Ascending aorta (tissue), 2 donors: ENCODE data around the gene CDC26. TPM values are rescaled to one million over a fixed set of nuclear protein-coding genes. Genes with fewer than 3 reads are reported as not detected.

Experiments
- DNase-seq, 2 donors: peaks; one replicate each; pipeline ENCODE4 v3.0.0-alpha.2; 2019; ENCODE audit warnings: low spot score in 2 of 2
- H3K27ac ChIP-seq, 2 donors: fragments of 200-600 bp; sonication (generic); one replicate each; pipeline ENCODE4 v1.5.1; 2016 to 2017; ENCODE audit warnings: mild to moderate bottlenecking in 1 of 2
- H3K27me3 ChIP-seq: fragments of 200-600 bp; sonication (generic); one replicate; pipeline ENCODE4 v1.5.1; 2017
- H3K36me3 ChIP-seq, 2 donors: fragments of 200-600 bp; sonication (generic); one replicate each; pipeline ENCODE4 v1.5.1; 2016
- H3K4me1 ChIP-seq, 2 donors: fragments of 200-600 bp; sonication (generic); one replicate each; pipeline ENCODE4 v1.5.1; 2016 to 2017; ENCODE audit warnings: mild to moderate bottlenecking in 1 of 2
- H3K4me3 ChIP-seq, 2 donors: fragments of 200-600 bp; sonication (generic); one replicate each; pipeline ENCODE4 v1.5.1; 2016 to 2017; ENCODE audit warnings: mild to moderate bottlenecking in 1 of 2
- H3K9me3 ChIP-seq, 2 donors: fragments of 200-600 bp; sonication (generic); one replicate each; pipeline ENCODE4 v1.5.1; 2016
- CTCF ChIP-seq, 3 experiments: fragments of 200-600 bp in 2 of 3; fragments of 450-650 bp in 1 of 3; sonication (generic) in 2 of 3; IDR thresholded peaks; one replicate each; pipeline ENCODE4 v1.5.1; 2016 to 2019; ENCODE audit warnings: antibody characterized with exemption in 3 of 3, mild to moderate bottlenecking in 1 of 3, moderate library complexity in 1 of 3
- intact Hi-C: fragments of 100-400 bp; cut with DNase I; formaldehyde crosslinking; loops from one replicate; pipeline ENCODE4 v1.15.1; 2023
- total RNA-seq: library from RNA; depleted of rRNA; stranded (reverse); fragments of >200 nt; gene quantifications from one replicate; pipeline ENCODE4 v1.1.0, GENCODE V29; 2016

The CDC26 gene
- total RNA-seq, 1 donor from 2014 or later: 1.2 TPM

DNA sequence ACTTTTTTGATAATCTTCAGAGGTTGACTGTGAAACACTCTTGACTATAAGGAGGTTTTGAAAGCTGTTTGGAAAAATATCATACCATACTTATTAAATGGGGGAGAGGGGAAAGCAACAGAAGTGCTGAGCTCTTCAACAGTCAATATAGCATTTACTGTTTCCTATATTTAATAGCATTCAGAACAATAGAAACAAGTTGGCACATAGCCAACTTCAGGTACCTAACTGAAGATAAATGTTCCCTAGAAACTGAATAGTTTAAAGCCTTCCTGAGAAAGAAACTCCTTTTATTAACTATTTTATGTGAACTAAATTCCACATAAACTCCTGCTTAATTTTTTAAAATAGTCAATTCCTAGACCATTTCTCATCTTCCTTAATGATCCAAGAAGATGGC, 27.7 kb downstream of the CDC26 start:
- DNase-seq: no peak
- intact Hi-C loops: no loop called here
- no peak overlapping the region for H3K27ac ChIP-seq
- no peaks in the 10 kb centered on the region for H3K4me1 ChIP-seq
- no peak overlapping the region for H3K4me3 ChIP-seq
- no peaks in the 10 kb centered on the region for H3K9me3 ChIP-seq
- TF ChIP-seq CTCF (IDR thresholded peaks at IDR 0.05): no peak
- no peaks in the 10 kb centered on the region for H3K27me3 ChIP-seq
- no peaks in the 10 kb centered on the region for H3K36me3 ChIP-seq

DNA sequence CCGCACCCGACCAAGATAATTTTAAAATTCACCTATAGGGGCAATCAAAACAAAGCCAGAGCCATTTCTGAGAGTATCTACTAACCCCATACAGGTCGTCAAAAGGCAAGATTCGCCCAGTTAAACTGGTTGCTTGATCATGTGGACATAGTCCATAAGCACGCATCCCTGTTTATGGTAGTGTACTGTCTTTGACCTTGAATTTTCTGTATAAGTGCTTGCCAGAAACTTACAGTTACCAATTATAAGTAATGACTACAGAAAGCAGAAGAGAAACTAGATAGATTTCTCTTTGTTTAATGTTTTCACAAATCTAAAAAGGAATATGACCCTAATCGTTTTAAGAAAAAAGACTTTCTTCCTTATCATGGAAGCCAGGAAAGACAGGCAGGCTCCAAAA, 28.4 kb downstream of the CDC26 start:
- H3K36me3 ChIP-seq: no peaks in the 10 kb centered on the region
- H3K4me3 ChIP-seq: no peak overlapping the region
- no peaks in the 10 kb centered on the region for H3K27me3 ChIP-seq
- H3K4me1 ChIP-seq: no peaks in the 10 kb centered on the region
- intact Hi-C loops: no loop called here
- no peaks in the 10 kb centered on the region for H3K9me3 ChIP-seq
- no peak overlapping the region for H3K27ac ChIP-seq
- no peak for DNase-seq
- TF ChIP-seq CTCF (IDR thresholded peaks at IDR 0.05): no peak

DNA sequence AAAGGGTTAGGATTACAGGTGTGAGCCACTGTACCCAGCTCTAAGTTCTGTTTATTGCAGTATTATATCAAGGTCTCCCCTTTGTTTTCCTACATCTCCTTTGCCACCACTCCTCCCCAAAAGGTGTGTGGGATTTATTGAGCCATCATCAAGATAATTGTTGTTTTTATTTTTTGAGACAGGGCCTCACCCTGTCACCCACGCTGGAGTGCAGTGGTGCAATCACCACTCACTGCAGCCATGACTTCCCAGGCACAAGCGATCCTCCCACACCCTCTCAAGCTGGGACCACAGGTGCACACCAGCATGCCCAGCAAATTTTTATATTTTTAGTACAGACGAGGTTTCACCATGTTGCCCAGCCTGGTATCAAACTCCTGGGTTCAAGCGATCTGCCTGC, 29.5 kb downstream of the CDC26 start:
- intact Hi-C loops: no loop called here

DNA sequence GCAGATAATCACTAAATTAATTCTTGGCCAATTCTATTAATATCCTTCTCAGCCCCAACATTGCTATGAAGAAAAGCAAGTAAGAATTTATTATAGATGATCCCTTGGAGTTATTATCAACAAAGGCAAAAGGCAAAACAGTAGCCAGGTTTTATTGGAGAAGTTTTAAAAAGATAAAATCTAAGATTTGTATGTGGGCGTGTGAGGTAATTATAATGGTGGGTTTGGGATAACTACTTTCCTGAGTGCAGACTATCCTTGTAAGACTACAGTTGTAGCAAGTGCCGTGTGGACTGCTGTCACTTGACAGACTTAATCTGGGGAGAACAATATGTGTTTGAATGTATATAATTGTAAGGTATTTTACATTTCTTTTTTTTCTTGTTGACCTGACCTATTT, 30.8 kb downstream of the CDC26 start:
- no peak for TF ChIP-seq CTCF (IDR thresholded peaks at IDR 0.05)
- Histone ChIP-seq H3K27ac (no peak overlapping the region), H3K36me3 (no peaks in the 10 kb centered on the region), H3K9me3 (no peaks in the 10 kb centered on the region), H3K4me3 (no peak overlapping the region), H3K4me1 (no peaks in the 10 kb centered on the region), H3K27me3 (no peaks in the 10 kb centered on the region)
- intact Hi-C loops: no loop called here
- no peak for DNase-seq

More for the DNA sequence above, 29.5 kb downstream of the CDC26 start:
- Histone ChIP-seq H3K4me3 (no peak overlapping the region), H3K27ac (no peak overlapping the region), H3K27me3 (no peaks in the 10 kb centered on the region), H3K36me3 (no peaks in the 10 kb centered on the region), H3K9me3 (no peaks in the 10 kb centered on the region), H3K4me1 (no peaks in the 10 kb centered on the region)
- TF ChIP-seq CTCF (IDR thresholded peaks at IDR 0.05): no peak
- DNase-seq: no peak

DNA sequence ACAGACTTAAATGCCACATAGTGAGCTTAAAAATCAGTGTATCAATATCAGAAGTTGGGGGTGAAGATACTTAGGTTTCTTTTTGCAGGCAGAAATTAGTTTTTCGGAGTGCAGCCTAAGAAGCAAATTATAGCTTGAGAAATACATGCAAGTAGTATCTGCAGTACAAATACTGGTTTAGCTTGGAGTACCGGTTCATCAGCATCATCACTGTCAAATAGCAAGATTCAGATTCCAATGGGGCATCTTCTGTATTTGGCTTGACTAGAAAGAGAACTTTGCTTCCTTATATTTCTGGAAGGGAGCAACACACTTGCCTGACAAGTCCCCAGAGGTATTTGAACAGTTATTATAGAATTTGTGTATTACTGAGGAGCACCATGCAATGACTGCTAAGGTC, 34.2 kb downstream of the CDC26 start:
- Histone ChIP-seq H3K36me3 (no peaks in the 10 kb centered on the region), H3K27ac (no peak overlapping the region), H3K9me3 (no peaks in the 10 kb centered on the region), H3K4me1 (no peaks in the 10 kb centered on the region), H3K4me3 (no peak overlapping the region), H3K27me3 (no peaks in the 10 kb centered on the region)
- no peak for TF ChIP-seq CTCF (IDR thresholded peaks at IDR 0.05)
- DNase-seq: no peak
- intact Hi-C loops: no loop called here

DNA sequence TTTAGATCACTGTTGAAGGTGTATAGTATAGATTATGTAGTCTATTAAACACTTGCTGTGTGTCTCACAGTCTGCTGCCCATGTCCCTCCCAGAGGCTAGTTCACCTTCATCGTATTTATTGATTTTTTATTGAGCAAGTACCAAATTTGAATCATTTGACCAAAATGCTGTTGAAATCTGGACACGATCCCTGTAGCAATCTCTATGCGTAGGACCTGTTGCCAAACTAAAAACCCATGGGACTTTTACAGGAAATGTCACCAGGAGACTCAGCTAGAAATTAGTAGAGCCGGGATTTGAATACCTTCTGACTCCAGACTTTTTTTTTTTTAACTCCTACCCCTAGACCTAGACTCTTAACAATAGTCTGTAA, 36.5 kb downstream of the CDC26 start:
- Histone ChIP-seq H3K36me3 (no peaks in the 10 kb centered on the region), H3K4me1 (no peaks in the 10 kb centered on the region), H3K4me3 (no peak overlapping the region), H3K27ac (no peak overlapping the region), H3K27me3 (no peaks in the 10 kb centered on the region), H3K9me3 (no peaks in the 10 kb centered on the region)
- no peak for TF ChIP-seq CTCF (IDR thresholded peaks at IDR 0.05)
- DNase-seq: no peak
- intact Hi-C loops: no loop called here
